Fibroblast of pulmonary artery (primary cell): ENCODE results near the gene ARHGEF19.
"Not testable (repeated sequence)": the region's sequence is repeated elsewhere in the genome, so short reads cannot be mapped to it uniquely, and the experiment has no call there.

Experiments
- DNase-seq: peaks from one replicate; pipeline ENCODE4 v3.0.0-alpha.2; 2010; ENCODE audit warnings: low read depth
- H3K4me3 ChIP-seq: replicated peaks from 2 replicates; pipeline ENCODE4 v1.5.1; 2011; ENCODE audit warnings: low read depth, mild to moderate bottlenecking, control low read depth, low read length, moderate library complexity
- CTCF ChIP-seq: IDR thresholded peaks from 2 replicates; pipeline ENCODE4 v1.5.1; 2011; ENCODE audit warnings: mild to moderate bottlenecking, control low read depth, low read length, inconsistent platforms; ENCODE audit errors: missing control alignments

The ARHGEF19 gene

GRCh38 chr1:16248603-16249516, 36.4 kb upstream of the ARHGEF19 start:
- no peak overlapping the region for H3K4me3 ChIP-seq
- peak; percentile 88 for DNase-seq
- TF ChIP-seq CTCF: no peak

DNA sequence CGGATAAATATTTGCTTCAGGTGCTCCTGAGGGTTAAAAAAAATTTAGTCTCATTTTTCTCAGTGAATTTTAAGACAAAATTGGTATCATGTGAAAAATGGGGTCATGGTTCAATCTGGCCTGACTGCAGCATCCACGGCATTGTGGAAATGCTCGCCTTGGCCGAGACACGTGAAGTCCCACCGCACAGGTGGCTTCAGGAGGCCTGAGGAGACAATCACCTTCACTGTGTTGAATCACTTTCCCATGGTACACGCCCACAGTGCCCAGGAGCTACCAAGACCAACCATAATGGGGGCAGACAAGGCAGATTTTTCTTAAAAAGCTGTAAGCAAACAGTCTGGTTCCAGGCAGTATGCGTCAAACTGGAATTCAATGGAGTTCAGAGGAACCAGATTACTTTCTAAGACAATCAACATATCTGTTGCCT, 35.6 kb upstream of the ARHGEF19 start:
- no peak for DNase-seq

GRCh38 chr1:16247441-16247840, 35.0 kb upstream of the ARHGEF19 start:
- TF ChIP-seq CTCF: no peak
- DNase-seq: no peak
- H3K4me3 ChIP-seq: no peak overlapping the region

More for the DNA sequence above, 35.6 kb upstream of the ARHGEF19 start:
- no peak overlapping the region for H3K4me3 ChIP-seq
- TF ChIP-seq CTCF: no peak

DNA sequence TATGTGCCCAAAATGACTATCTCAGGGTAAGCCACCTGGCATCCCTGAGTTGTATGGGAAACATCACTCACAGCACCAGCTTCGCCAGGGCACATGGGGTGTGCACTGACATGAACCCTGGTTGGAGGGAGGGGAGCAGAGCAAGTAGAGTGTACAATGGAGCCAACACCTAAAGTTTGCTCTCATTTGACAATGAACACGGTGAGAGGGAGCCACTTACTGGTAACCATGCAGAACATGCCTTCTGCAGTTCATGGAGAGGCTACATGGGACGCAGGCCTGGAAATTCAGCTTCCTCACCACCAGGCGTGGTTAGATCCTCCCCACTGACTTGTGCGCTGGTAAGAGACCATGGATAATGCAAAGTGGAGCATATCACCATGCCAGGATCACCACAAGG, 34.5 kb upstream of the ARHGEF19 start:
- TF ChIP-seq CTCF: no peak
- H3K4me3 ChIP-seq: no peak overlapping the region
- DNase-seq: no peak

DNA sequence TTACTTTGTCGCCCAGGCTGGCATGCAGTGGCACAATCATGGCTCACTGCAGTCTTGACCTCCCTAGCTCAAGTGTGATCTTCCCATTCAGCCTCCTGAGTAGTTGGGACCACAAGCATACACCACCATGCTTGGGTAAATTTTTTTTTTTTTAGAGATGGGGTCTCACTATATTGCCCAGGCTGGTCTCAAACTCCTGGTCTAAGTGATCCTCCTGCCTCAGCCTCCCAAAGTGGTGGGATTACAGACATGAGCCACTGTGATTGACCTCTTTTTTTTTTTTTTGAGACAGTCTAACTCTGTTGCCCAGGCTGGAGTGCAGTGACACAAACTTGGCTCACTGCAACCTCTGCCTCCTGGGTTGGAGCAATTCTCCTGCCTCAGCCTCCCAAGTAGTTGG, 33.8 kb upstream of the ARHGEF19 start:
- DNase-seq, H3K4me3 ChIP-seq: not testable (repeated sequence)

DNA sequence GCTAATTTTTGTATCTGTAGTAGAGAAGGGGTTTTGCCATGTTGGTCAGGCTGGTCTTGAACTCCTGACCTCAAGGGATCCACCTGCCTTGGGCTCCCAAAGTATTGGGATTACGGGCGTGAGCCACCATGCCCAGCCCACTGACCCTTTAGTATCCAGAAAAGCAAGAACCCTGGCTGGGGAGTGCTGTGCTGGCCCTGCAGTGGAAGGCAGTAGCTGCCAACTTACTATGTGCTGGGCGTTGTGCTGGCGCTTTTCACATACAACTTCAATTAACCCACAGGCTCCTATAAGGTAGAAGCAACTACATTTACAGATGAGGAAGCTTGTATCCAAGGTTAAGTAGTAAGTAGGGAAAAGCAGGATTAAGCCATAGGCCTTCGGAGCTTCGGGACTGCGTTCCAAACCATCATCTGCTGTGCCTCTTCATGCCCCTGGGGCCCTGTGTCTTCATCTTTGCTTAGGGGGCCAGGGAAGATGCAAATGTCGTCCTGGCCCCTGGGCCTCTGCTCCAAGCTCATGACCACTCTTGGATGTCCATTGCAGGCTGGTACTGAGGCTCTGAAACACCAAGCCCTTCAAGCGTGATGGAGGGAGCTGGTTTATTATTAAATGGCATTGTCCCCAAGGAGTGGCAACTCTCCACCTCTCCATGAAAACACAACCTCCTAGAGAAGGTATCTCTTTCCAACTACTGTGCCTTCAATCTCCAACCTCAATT, 33.2 kb upstream of the ARHGEF19 start:
- no peak for TF ChIP-seq CTCF
- DNase-seq: no peak
- no peak overlapping the region for H3K4me3 ChIP-seq

DNA sequence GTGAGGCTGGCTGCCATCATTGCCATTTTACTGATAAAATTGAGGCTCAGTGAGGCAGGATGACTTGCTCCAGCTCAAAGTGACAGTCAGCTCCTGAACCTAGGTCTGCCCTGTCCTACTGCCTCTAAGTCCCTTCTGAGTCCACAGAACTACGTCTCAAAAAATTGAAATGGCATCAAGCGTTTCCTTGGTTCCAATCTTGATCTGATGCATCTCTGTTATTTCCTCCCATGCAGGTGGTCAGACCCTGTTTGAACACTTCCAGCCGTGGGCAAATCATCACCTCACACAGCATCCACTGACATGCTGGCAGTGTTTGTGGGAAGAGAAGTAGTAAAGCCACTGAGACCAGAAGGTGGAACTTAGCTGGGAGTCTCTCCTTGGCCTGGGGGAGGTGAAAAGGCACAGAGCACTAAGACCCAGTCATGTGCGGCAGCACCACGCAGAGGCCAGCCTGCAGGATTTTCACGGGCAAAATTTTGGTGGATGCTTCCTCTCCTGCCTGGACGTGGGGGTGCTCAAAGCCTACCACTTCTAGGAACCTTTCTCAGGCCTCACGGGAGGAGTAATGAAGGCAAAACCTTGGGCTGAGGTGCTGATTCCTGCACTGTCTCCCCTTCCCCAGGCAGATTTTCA, 32.3 kb upstream of the ARHGEF19 start:
- no peak for TF ChIP-seq CTCF
- H3K4me3 ChIP-seq: no peak overlapping the region
- DNase-seq: no peak
